Left ventricle myocardium inferior (tissue), 1 donor: ENCODE data around the gene ZSWIM1. TPM values are rescaled to one million over a fixed set of nuclear protein-coding genes. Genes with fewer than 3 reads are reported as not detected.

Source experiments
- DNase-seq: peaks from one replicate; pipeline ENCODE4 v3.0.0-alpha.2; 2020
- H3K27ac ChIP-seq: fragments of 200-600 bp; replicated peaks from 2 replicates; pipeline ENCODE4 v1.8.0; 2021
- H3K27me3 ChIP-seq: fragments of 200-600 bp; 2 replicates; pipeline ENCODE4 v1.8.0; 2021; ENCODE audit warnings: low read depth
- H3K36me3 ChIP-seq: fragments of 200-600 bp; 2 replicates; pipeline ENCODE4 v1.8.0; 2021
- H3K4me1 ChIP-seq: fragments of 200-600 bp; 2 replicates; pipeline ENCODE4 v1.8.0; 2021
- H3K4me3 ChIP-seq: fragments of 200-600 bp; 2 replicates; pipeline ENCODE4 v1.8.0; 2021; ENCODE audit warnings: mild to moderate bottlenecking, moderate library complexity
- H3K9me3 ChIP-seq: fragments of 200-600 bp; replicated peaks from 2 replicates; pipeline ENCODE4 v1.8.0; 2021
- intact Hi-C: fragments of 100-400 bp; cut with micrococcal nuclease; formaldehyde crosslinking; loops from one replicate; pipeline ENCODE4 v1.11.0; 2022
- total RNA-seq: library from RNA; stranded (reverse); fragmentation: NEBNext Ultra II Directional; extraction: Animal tissue kit (Norgen Biotek cat#: 25700); gene quantifications from one replicate; pipeline ENCODE4 v1.2.1, GENCODE V29; 2021
- TF ChIP-seq, protein P1 (sequence below): fragments of 200-600 bp; IDR thresholded peaks from 2 replicates; pipeline ENCODE4 v1.8.0; 2021; ENCODE audit warnings: antibody characterized with exemption, mild to moderate bottlenecking, borderline replicate concordance
- donor health status: DM: no; HTN: yes; CAD: no; lungs with severe emphysema.

Gene ZSWIM1
- total RNA-seq, 1 donor from 2014 or later = 11.2 TPM

GRCh38 chr20:45853484-45853883, 27.5 kb upstream of the ZSWIM1 start:
- H3K36me3 ChIP-seq = peaks cover 36% of the 10 kb centered on the region
- no peaks in the 10 kb centered on the region for H3K27me3 ChIP-seq
- H3K4me3 ChIP-seq = no peak overlapping the region
- no peak overlapping the region for H3K27ac ChIP-seq
- H3K9me3 ChIP-seq = no peaks in the 10 kb centered on the region
- TF ChIP-seq, protein P1, sequence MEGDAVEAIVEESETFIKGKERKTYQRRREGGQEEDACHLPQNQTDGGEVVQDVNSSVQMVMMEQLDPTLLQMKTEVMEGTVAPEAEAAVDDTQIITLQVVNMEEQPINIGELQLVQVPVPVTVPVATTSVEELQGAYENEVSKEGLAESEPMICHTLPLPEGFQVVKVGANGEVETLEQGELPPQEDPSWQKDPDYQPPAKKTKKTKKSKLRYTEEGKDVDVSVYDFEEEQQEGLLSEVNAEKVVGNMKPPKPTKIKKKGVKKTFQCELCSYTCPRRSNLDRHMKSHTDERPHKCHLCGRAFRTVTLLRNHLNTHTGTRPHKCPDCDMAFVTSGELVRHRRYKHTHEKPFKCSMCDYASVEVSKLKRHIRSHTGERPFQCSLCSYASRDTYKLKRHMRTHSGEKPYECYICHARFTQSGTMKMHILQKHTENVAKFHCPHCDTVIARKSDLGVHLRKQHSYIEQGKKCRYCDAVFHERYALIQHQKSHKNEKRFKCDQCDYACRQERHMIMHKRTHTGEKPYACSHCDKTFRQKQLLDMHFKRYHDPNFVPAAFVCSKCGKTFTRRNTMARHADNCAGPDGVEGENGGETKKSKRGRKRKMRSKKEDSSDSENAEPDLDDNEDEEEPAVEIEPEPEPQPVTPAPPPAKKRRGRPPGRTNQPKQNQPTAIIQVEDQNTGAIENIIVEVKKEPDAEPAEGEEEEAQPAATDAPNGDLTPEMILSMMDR = no peak
- DNase-seq = no peak
- H3K4me1 ChIP-seq = peaks cover 51% of the 10 kb centered on the region
- intact Hi-C loops = no loop called here

DNA sequence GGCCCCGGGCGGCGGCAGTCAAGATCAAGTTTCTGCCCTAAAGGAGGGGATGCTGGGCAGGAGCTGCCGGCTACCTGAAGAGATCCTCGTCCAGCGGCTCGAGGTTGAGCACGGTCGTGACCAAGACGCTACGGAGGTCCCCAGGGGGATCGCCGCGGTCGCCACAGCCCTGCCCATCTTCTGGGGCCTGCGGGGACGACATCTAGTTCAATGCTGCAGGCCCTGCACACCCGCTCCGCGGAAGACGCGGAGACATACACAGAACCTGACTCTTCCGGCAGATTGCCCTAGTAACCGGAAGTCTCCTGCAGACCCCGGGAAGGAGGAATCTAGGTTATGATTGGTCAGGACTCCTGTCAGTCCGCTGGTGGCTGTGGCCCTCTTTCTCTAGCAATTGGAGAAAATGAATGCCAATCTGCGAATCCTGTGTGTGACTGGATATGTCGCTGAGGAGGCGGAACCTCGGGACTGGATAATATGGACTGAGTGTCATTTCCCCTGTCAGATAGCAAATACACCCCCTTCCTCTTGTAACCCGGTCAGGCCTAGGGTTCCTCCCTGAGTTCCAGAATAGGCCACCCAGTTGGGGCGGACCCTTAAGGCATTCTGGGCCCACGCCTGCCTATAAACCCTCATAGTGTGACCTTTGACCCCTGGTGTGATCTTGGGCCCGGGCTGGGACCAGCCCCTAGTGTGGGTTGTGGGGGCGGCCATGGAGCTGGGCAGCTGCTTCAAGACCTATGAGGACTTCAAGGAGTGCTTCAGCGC, 23.7 kb upstream of the ZSWIM1 start, which contains the start of the genes ACOT8 and ZSWIM3:
TSS of gene ACOT8 (minus strand) at position 279 of the 768 bp plus-strand sequence. CDS start at position 202, 77 bp downstream.
TSS of gene ZSWIM3 (plus strand) at position 501 of the 768 bp plus-strand sequence. CDS start at position 713, 212 bp downstream.
- Histone ChIP-seq H3K36me3 (peaks cover 20% of the 10 kb centered on the region), H3K27ac (peak within 1 kb of the TSS; percentile 92), H3K4me1 (peaks cover 44% of the 10 kb centered on the region), H3K4me3 (peak within 1 kb of the TSS; percentile 98), H3K9me3 (no peaks in the 10 kb centered on the region), H3K27me3 (no peaks in the 10 kb centered on the region)
- TF ChIP-seq, protein P1 = no peak
- intact Hi-C loops = no loop called here
- DNase-seq = peak; percentile 90

DNA sequence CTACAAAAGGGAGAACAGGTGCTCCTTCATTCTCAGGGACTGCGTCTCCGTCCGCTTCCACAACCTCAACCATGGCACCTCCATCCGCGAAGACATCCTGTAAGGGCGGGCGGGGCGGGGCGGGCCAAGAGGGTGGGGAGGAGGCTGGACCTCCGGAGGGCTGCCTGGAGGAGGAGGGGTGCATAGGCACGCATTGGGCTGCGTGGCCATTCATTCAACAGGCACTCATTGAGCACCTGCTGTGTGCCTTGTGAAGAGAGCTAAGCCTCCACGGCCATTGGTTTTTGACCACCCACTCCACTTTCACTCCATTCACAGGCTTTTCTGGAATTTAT, 23.2 kb upstream of the ZSWIM1 start:
- no peaks in the 10 kb centered on the region for H3K9me3 ChIP-seq
- DNase-seq = no peak
- peaks cover 19% of the 10 kb centered on the region for H3K36me3 ChIP-seq
- no peaks in the 10 kb centered on the region for H3K27me3 ChIP-seq
- peak overlapping the region; percentile 92 for H3K27ac ChIP-seq
- peak overlapping the region; percentile 98 for H3K4me3 ChIP-seq
- intact Hi-C loops = no loop called here
- TF ChIP-seq, protein P1 = no peak
- H3K4me1 ChIP-seq = peaks cover 44% of the 10 kb centered on the region

- Histone ChIP-seq H3K27me3 (no peaks in the 10 kb centered on the region), H3K27ac (no peak overlapping the region), H3K36me3 (no peaks in the 10 kb centered on the region), H3K9me3 (no peaks in the 10 kb centered on the region), H3K4me3 (no peak overlapping the region), H3K4me1 (peaks cover 38% of the 10 kb centered on the region)
- intact Hi-C loops = no loop called here
- no peak for DNase-seq
- TF ChIP-seq, protein P1 = no peak
Observed at GRCh38 chr20:45859916-45860315, 21.1 kb upstream of the ZSWIM1 start.

DNA sequence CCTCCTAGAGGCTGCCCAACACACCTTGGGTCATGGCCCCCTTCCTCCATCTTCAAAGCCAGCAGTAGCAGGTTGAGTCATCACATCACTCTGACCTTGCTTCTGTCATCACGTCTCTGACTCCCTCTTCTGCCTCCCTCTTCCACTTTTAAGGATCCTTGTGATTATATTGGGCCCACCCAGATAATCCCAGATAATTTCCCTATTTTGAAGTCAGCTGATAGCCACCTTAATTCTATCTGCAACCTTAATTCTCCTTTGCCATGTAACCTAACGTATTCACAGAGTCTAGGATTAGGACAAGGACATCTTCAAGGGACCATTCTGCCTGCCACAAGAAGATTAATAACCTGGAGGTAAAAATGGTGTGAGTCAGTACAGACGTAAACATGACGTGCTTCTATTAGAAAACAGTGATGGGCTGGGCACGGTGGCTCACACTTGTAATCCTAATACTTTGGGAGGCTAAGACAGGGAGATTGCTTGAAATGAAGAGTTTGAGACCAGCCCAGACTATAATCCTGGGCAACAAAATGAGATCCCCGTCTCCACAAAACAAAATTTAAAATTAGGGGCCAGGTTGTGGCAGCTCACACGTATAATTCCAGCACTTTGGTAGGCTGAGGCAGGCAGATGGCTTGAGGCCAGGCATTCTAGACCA, 20.3 kb upstream of the ZSWIM1 start:
- DNase-seq = no peak
- Histone ChIP-seq H3K27ac (no peak overlapping the region), H3K4me1 (peaks cover 30% of the 10 kb centered on the region), H3K27me3 (no peaks in the 10 kb centered on the region), H3K9me3 (no peaks in the 10 kb centered on the region), H3K36me3 (no peaks in the 10 kb centered on the region), H3K4me3 (no peak overlapping the region)
- TF ChIP-seq, protein P1 = no peak
- intact Hi-C loops = no loop called here
